Neural cell (in vitro differentiated cells): ENCODE results near the gene PPP2R5B. TPM values are rescaled to one million over a fixed set of nuclear protein-coding genes. Genes with fewer than 3 reads are reported as not detected.

Experiments
- H2AFZ ChIP-seq: fragments of 200-600, 300-800 bp; sonication (generic), shearing (Covaris generic); 2 replicates; pipeline ENCODE4 v1.6.0; 2014; ENCODE audit warnings: low read depth, mild to moderate bottlenecking, antibody characterized with exemption, low read length, moderate library complexity
- H3F3A ChIP-seq: fragments of 200-600 bp; shearing (Covaris generic); 2 replicates; pipeline ENCODE4 v1.6.1; 2016; ENCODE audit warnings: mild to moderate bottlenecking, moderate library complexity, mixed read lengths, antibody characterized with exemption, low read length; ENCODE audit not compliant: insufficient read depth, poor library complexity, severe bottlenecking
- H3K27ac ChIP-seq: fragments of 200-600, 300-800 bp; sonication (generic), shearing (Covaris generic); 2 replicates; pipeline ENCODE4 v1.5.1; 2014; ENCODE audit warnings: mild to moderate bottlenecking, low read length, moderate library complexity
- H3K27me3 ChIP-seq: fragments of 300-800, 200-600 bp; sonication (generic), shearing (Covaris generic); 2 replicates; pipeline ENCODE4 v1.6.0; 2014; ENCODE audit warnings: mild to moderate bottlenecking, low read depth, low read length, moderate library complexity; ENCODE audit not compliant: insufficient read depth
- H3K36me3 ChIP-seq: fragments of 300-800, 200-600 bp; sonication (generic), shearing (Covaris generic); 2 replicates; pipeline ENCODE4 v1.5.1; 2014; ENCODE audit warnings: mild to moderate bottlenecking, antibody characterized with exemption, low read length, moderate library complexity; ENCODE audit not compliant: insufficient read depth
- H3K4me2 ChIP-seq: fragments of 300-800, 200-600 bp; sonication (generic), shearing (Covaris generic); 2 replicates; pipeline ENCODE4 v1.6.0; 2014; ENCODE audit warnings: mild to moderate bottlenecking, low read length
- H3K4me3 ChIP-seq: fragments of 300-800, 200-600 bp; sonication (generic), shearing (Covaris generic); 2 replicates; pipeline ENCODE4 v1.5.1; 2014; ENCODE audit warnings: mild to moderate bottlenecking, low read length, moderate library complexity
- H3K79me2 ChIP-seq: fragments of 200-600 bp; shearing (Covaris generic); replicated peaks from 2 replicates; pipeline ENCODE4 v1.6.0; 2014; ENCODE audit warnings: mild to moderate bottlenecking, low read length, moderate library complexity; ENCODE audit not compliant: insufficient read depth
- H3K9ac ChIP-seq: fragments of 300-800, 200-600 bp; sonication (generic), shearing (Covaris generic); 2 replicates; pipeline ENCODE4 v1.6.1; 2016; ENCODE audit warnings: mild to moderate bottlenecking, low read length, mixed read lengths
- H3K9me2 ChIP-seq: fragments of 200-600 bp; shearing (Covaris generic); 2 replicates; pipeline ENCODE4 v1.6.1; 2016; ENCODE audit warnings: mild to moderate bottlenecking, low read length, mixed read lengths; ENCODE audit not compliant: insufficient read depth
- H3K9me3 ChIP-seq: fragments of 200-600, 300-800 bp; sonication (generic), shearing (Covaris generic); 2 replicates; pipeline ENCODE4 v1.6.1; 2016; ENCODE audit warnings: mild to moderate bottlenecking, mixed run types, low read length, moderate library complexity, mixed read lengths
- H4K20me1 ChIP-seq: fragments of 200-600 bp; shearing (Covaris generic); 2 replicates; pipeline ENCODE4 v1.6.1; 2016; ENCODE audit warnings: mild to moderate bottlenecking, mixed run types; ENCODE audit not compliant: insufficient read depth
- CTCF ChIP-seq: fragments of 450-650 bp; IDR thresholded peaks from 2 replicates; pipeline ENCODE4 v1.5.1; 2014; ENCODE audit warnings: antibody characterized with exemption, mild to moderate bottlenecking, moderate library complexity; ENCODE audit not compliant: poor library complexity, severe bottlenecking
- EP300 ChIP-seq: fragments of 450-650 bp; conservative IDR thresholded peaks from 2 replicates; pipeline ENCODE4 v1.6.1; 2014; ENCODE audit warnings: antibody characterized with exemption, mild to moderate bottlenecking, moderate library complexity; ENCODE audit not compliant: poor library complexity, severe bottlenecking
- EZH2 ChIP-seq: fragments of 200-600, 300-800 bp; shearing (Covaris generic), sonication (generic); IDR thresholded peaks from 2 replicates; pipeline ENCODE4 v1.6.1; 2014; ENCODE audit warnings: antibody characterized with exemption, low read length, borderline replicate concordance, mild to moderate bottlenecking; ENCODE audit not compliant: insufficient read depth, poor library complexity, severe bottlenecking
- MXI1 ChIP-seq: fragments of 450-650 bp; conservative IDR thresholded peaks from 2 replicates; pipeline ENCODE4 v1.6.1; 2014; ENCODE audit warnings: antibody characterized with exemption, mild to moderate bottlenecking; ENCODE audit not compliant: poor library complexity, severe bottlenecking
- POLR2AphosphoS5 ChIP-seq: IDR thresholded peaks from 2 replicates; pipeline ENCODE4 v1.6.1; 2012
- RAD21 ChIP-seq: fragments of 450-650 bp; conservative IDR thresholded peaks from 2 replicates; pipeline ENCODE4 v1.6.1; 2014; ENCODE audit warnings: antibody characterized with exemption, mild to moderate bottlenecking, moderate library complexity
- REST ChIP-seq: IDR thresholded peaks from 2 replicates; pipeline ENCODE4 v1.6.1; 2012; ENCODE audit warnings: borderline replicate concordance
- SMC3 ChIP-seq: fragments of 450-650 bp; conservative IDR thresholded peaks from 2 replicates; pipeline ENCODE4 v1.6.1; 2014; ENCODE audit warnings: antibody characterized with exemption, mild to moderate bottlenecking, moderate library complexity; ENCODE audit not compliant: poor library complexity
- TAF1 ChIP-seq: IDR thresholded peaks from 2 replicates; pipeline ENCODE4 v1.6.1; 2012; ENCODE audit warnings: low read depth
- polyA plus RNA-seq: library from polyadenylated mRNA; depleted of rRNA; stranded (reverse); fragments of >200 nt; gene quantifications from 2 replicates; pipeline ENCODE4 v1.2.3, GENCODE V29; 2014

Gene PPP2R5B
- polyA plus RNA-seq, 1 donor from 2014 or later, result 76.1 TPM

GRCh38 chr11:64954201-64954600 is 29.7 kb downstream of the PPP2R5B start:
- no peak for TF ChIP-seq EZH2
- no peak for TF ChIP-seq CTCF
- no peak for TF ChIP-seq RAD21
- no peaks in the 10 kb centered on the region for H3K9me2 ChIP-seq
- H2AFZ ChIP-seq, result no peak overlapping the region
- no peak overlapping the region for H3K4me3 ChIP-seq
- H4K20me1 ChIP-seq, result no peaks in the 10 kb centered on the region
- no peaks in the 10 kb centered on the region for H3K36me3 ChIP-seq
- H3K9me3 ChIP-seq, result no peaks in the 10 kb centered on the region
- no peaks in the 10 kb centered on the region for H3K79me2 ChIP-seq
- no peak overlapping the region for H3K4me2 ChIP-seq
- no peak overlapping the region for H3K9ac ChIP-seq
- H3K27me3 ChIP-seq, result no peaks in the 10 kb centered on the region
- H3F3A ChIP-seq, result no peaks in the 10 kb centered on the region
- no peak overlapping the region for H3K27ac ChIP-seq

GRCh38 chr11:64959498-64959897 is 35.0 kb downstream of the PPP2R5B start:
- Histone ChIP-seq H3K9me3 (no peaks in the 10 kb centered on the region), H4K20me1 (no peaks in the 10 kb centered on the region), H3F3A (no peaks in the 10 kb centered on the region), H3K4me3 (no peak overlapping the region), H3K27ac (no peak overlapping the region), H3K27me3 (no peaks in the 10 kb centered on the region), H3K9me2 (no peaks in the 10 kb centered on the region), H3K36me3 (no peaks in the 10 kb centered on the region), H3K79me2 (no peaks in the 10 kb centered on the region), H3K9ac (no peak overlapping the region), H2AFZ (no peak overlapping the region), H3K4me2 (no peak overlapping the region)
- TF ChIP-seq RAD21, result no peak
- TF ChIP-seq EZH2, result no peak
- no peak for TF ChIP-seq POLR2AphosphoS5
- TF ChIP-seq SMC3, result no peak
- no peak for TF ChIP-seq MXI1
- TF ChIP-seq EP300, result no peak
- no peak for TF ChIP-seq CTCF
- TF ChIP-seq REST, result no peak
- TF ChIP-seq TAF1, result no peak
